Endothelial cell of umbilical vein (primary cell): ENCODE data around the gene PDCD6IP. TPM values are rescaled to one million over a fixed set of nuclear protein-coding genes. Genes with fewer than 3 reads are reported as not detected.
A peak's percentile ranks its signal among the peaks of the same experiment; 100 is the strongest.

Experiments used
- BruUV-seq: library from RNA; stranded (reverse); fragments of 400-500 nt; replicated peaks from 2 replicates; lab custom pipeline; 2021; lab: Mats Ljungman, UMichigan
- CTCF ChIA-PET: fragments of 300-600, 350-600 bp; sonication (Branson Sonifier 250); formaldehyde crosslinking; loops from one replicate; lab custom pipeline; 2021; ENCODE audit warnings: antibody characterized with exemption, inconsistent platforms; lab: Charles Lee
- POLR2A ChIA-PET: fragments of 300-600, 350-600 bp; sonication (Branson Sonifier 250); formaldehyde crosslinking; loops from one replicate; lab custom pipeline; 2021; ENCODE audit warnings: antibody characterized with exemption, inconsistent platforms; lab: Charles Lee
- DNase-seq: peaks from one replicate; pipeline ENCODE4 v3.0.0-alpha.2; 2011; ENCODE audit warnings: low read depth, low spot score
- FAIRE-seq: peaks from 2 replicates; lab custom pipeline; 2011; peaks lifted over from hg19 to GRCh38; lab: Jason Lieb, UNC
- H2AFZ ChIP-seq: 2 replicates; pipeline ENCODE4 v1.6.0; 2012; ENCODE audit warnings: low read depth, low read length, control low read depth, inconsistent platforms
- H3K27ac ChIP-seq: 2 replicates; pipeline ENCODE4 v1.5.1; 2011; ENCODE audit warnings: low read depth, mild to moderate bottlenecking, control low read depth, low read length, moderate library complexity; ENCODE audit not compliant: insufficient read depth
- H3K27me3 ChIP-seq, 2 experiments: 2 replicates each; pipeline versions ENCODE4 v1.6.0 to v1.6.1; 2011; ENCODE audit warnings: low read length in 2 of 2, mixed read lengths in 1 of 2; ENCODE audit not compliant: control insufficient read depth in 2 of 2, insufficient read depth in 2 of 2
- H3K36me3 ChIP-seq, 2 experiments: 2 replicates in 1 of 2; 3 replicates in 1 of 2; pipeline ENCODE4 v1.5.1; 2011; ENCODE audit warnings: low read length in 2 of 2, mild to moderate bottlenecking in 1 of 2, moderate library complexity in 1 of 2; ENCODE audit not compliant: control insufficient read depth in 2 of 2, insufficient read depth in 2 of 2; ENCODE audit errors: extremely low read depth in 1 of 2
- H3K4me1 ChIP-seq: 3 replicates; pipeline ENCODE4 v1.5.1; 2011; ENCODE audit warnings: mild to moderate bottlenecking, low read length; ENCODE audit not compliant: control insufficient read depth, insufficient read depth; ENCODE audit errors: extremely low read depth
- H3K4me2 ChIP-seq: 2 replicates; pipeline ENCODE4 v1.6.1; 2011; ENCODE audit warnings: low read length, control low read depth, mixed read lengths; ENCODE audit not compliant: insufficient read depth
- H3K4me3 ChIP-seq, 3 experiments: fragments of 200-600 bp in 1 of 3; sonication (generic), shearing (Covaris generic) in 1 of 3; replicated peaks in 1 of 3; 2 replicates each; pipeline ENCODE4 v1.5.1; 2011 to 2016; ENCODE audit warnings: control low read depth in 3 of 3, low read length in 3 of 3, mild to moderate bottlenecking in 2 of 3, inconsistent platforms in 1 of 3, low read depth in 1 of 3, moderate library complexity in 1 of 3; ENCODE audit not compliant: insufficient read depth in 1 of 3
- H3K79me2 ChIP-seq: 2 replicates; pipeline ENCODE4 v1.6.0; 2012; ENCODE audit warnings: low read length, inconsistent platforms; ENCODE audit not compliant: control insufficient read depth, insufficient read depth
- H3K9ac ChIP-seq: replicated peaks from 2 replicates; pipeline ENCODE3; 2011; ENCODE audit warnings: low read length, control low read depth; ENCODE audit not compliant: insufficient read depth; ENCODE audit errors: extremely low read depth
- H3K9me1 ChIP-seq: replicated peaks from 3 replicates; pipeline ENCODE4 v1.6.0; 2011; ENCODE audit warnings: mild to moderate bottlenecking, low read length; ENCODE audit not compliant: control insufficient read depth, insufficient read depth; ENCODE audit errors: extremely low read depth
- H3K9me3 ChIP-seq: replicated peaks from 2 replicates; pipeline ENCODE4 v1.5.1; 2012; ENCODE audit warnings: low read length, inconsistent platforms; ENCODE audit not compliant: control insufficient read depth, insufficient read depth
- H4K20me1 ChIP-seq: replicated peaks from 2 replicates; pipeline ENCODE3; 2011; ENCODE audit warnings: mild to moderate bottlenecking, low read length; ENCODE audit not compliant: control insufficient read depth, insufficient read depth; ENCODE audit errors: extremely low read depth
- EZH2 ChIP-seq: IDR thresholded peaks from 2 replicates; pipeline ENCODE4 v1.6.1; 2012; ENCODE audit warnings: borderline replicate concordance, low read depth, mild to moderate bottlenecking, moderate library complexity, low read length, inconsistent platforms; ENCODE audit not compliant: severe bottlenecking
- FOS ChIP-seq: IDR thresholded peaks from 2 replicates; pipeline ENCODE4 v1.6.1; 2011; ENCODE audit warnings: mild to moderate bottlenecking, low read length, moderate library complexity, borderline replicate concordance; ENCODE audit not compliant: insufficient read depth
- GATA2 ChIP-seq: IDR thresholded peaks from 2 replicates; pipeline ENCODE4 v1.7.0; 2011; ENCODE audit warnings: low read depth, mild to moderate bottlenecking, moderate library complexity, mixed read lengths, low read length; ENCODE audit not compliant: insufficient read length, insufficient read depth
- JUN ChIP-seq: IDR thresholded peaks from 2 replicates; pipeline ENCODE4 v1.6.1; 2011; ENCODE audit warnings: borderline replicate concordance, low read depth; ENCODE audit not compliant: insufficient read length, insufficient read depth
- MYC ChIP-seq: IDR thresholded peaks from one replicate; pipeline ENCODE4 v1.6.1; 2011; ENCODE audit warnings: mild to moderate bottlenecking, low read depth, low read length
- POLR2A ChIP-seq: IDR thresholded peaks from 2 replicates; pipeline ENCODE4 v1.6.1; 2012; ENCODE audit warnings: low read depth, mild to moderate bottlenecking, control low read depth, low read length
- POLR2AphosphoS5 ChIP-seq: IDR thresholded peaks from 2 replicates; pipeline ENCODE4 v1.6.1; 2012; ENCODE audit warnings: low read depth, mild to moderate bottlenecking, control low read depth, low read length, moderate library complexity; ENCODE audit not compliant: insufficient read depth
- dilution Hi-C: fragments of 300-500 bp; cut with MboI; formaldehyde crosslinking; loops from one replicate; pipeline ENCODE4 v1.15.0; 2019; ENCODE audit warnings: low sequenced_read_pairs; ENCODE audit not compliant: extremely low pct_ligation_motif_present
- intact Hi-C: fragments of 100-400 bp; cut with micrococcal nuclease; formaldehyde crosslinking; loops from one replicate; pipeline ENCODE4 v1.10.0; 2022
- polyA plus RNA-seq, 4 experiments: library from polyadenylated mRNA; depleted of rRNA in 3 of 4; stranded (reverse) in 3 of 4; unstranded in 1 of 4; fragments of >200 nt; gene quantifications; 2 replicates each; pipeline versions ENCODE4 v1.2.1 to v1.2.3, GENCODE V29; 2011 to 2012; ENCODE audit warnings: missing spikeins in 1 of 4
- total RNA-seq: library from RNA; stranded (reverse); gene quantifications from 2 replicates; pipeline ENCODE4 v1.2.3, GENCODE V29; 2021
- TF ChIP-seq, protein P1 (sequence below), 2 donors: IDR thresholded peaks; 1 replicate in 1 of 2; 2 replicates in 1 of 2; pipeline ENCODE4 v1.5.1; 2011; ENCODE audit warnings: low read length in 2 of 2, mild to moderate bottlenecking in 2 of 2, moderate library complexity in 2 of 2, control low read depth in 1 of 2, inconsistent platforms in 1 of 2, low read depth in 1 of 2; ENCODE audit not compliant: insufficient read depth in 1 of 2; ENCODE audit errors: extremely low read depth in 1 of 2
- TF ChIP-seq, protein P2 (sequence below): IDR thresholded peaks from 2 replicates; pipeline ENCODE4 v1.6.1; 2011; ENCODE audit not compliant: insufficient read depth, insufficient read length

PDCD6IP gene
- total and polyA plus RNA-seq, 2 donors (not counting 3 experiments of a cell fraction or from before 2014, with no cell fraction given), result 106 to 265 TPM

DNA sequence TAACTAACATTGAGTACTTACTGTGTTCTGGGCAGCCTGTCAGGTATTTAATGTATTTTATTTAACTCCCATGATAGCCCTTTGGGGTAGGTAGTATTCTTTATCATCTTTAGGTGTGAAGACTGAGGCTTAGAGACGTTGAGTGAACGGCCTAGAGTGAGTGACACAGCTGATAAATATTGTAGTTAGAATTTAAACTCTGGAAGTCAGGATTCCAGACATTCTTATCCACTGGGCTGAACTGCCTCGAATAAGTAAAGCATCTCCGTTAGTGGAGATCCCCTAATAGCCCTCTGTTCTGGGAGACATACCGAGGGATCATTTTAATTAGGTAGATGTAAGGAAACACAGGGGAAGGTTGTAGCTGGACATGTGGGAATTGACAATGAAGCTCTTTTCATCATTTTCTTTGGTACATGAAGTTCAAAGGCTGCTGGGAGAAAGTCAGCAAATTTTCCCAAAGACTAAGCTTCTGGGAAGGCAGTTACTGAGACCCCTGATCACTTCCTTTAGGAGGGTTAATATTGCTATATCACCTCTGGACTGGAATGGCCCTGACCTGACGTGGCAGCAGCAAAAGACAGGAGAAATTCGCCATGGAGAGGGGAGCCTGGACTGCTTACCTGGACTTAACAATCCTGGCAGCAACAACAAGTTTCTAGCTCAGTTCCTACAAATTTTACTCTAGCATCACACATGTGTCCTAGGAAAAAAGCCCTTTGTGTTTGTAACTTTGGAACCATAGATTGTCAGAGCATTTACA lies 11.7 kb upstream of the PDCD6IP start:
- no peak overlapping the region for H3K9ac ChIP-seq
- H3K79me2 ChIP-seq, result no peaks in the 10 kb centered on the region
- BruUV-seq, result no TSS peak

More for the DNA sequence above, 11.7 kb upstream of the PDCD6IP start:
- Histone ChIP-seq H3K4me1 (peaks cover 4% of the 10 kb centered on the region), H3K9me1 (no peaks in the 10 kb centered on the region), H2AFZ (peak overlapping the region; percentile 92), H3K9me3 (no peaks in the 10 kb centered on the region), H3K27me3 (no peaks in the 10 kb centered on the region), H3K4me3 (peak overlapping the region in 2 of 3 experiments; percentile 8 to 17), H3K27ac (no peak overlapping the region), H3K36me3 (no peaks in the 10 kb centered on the region), H4K20me1 (no peaks in the 10 kb centered on the region), H3K4me2 (peak overlapping the region; percentile 77)
- intact Hi-C loops, result loop anchor here (1.0 to 5.0 kb wide), 7 partner anchors 150 to 839 kb away; partner anchors contain the start of gene UBP1
- CTCF ChIA-PET, result interaction anchor here (0.6 to 5.2 kb wide), 71 partner anchors 9 to 1144 kb away, joined by 3 to 112 read pairs (median 5); partner anchors contain the start of gene PDCD6IP
- DNase-seq (no peak), FAIRE-seq (no peak)
- POLR2A ChIA-PET, result interaction anchor here (0.7 kb wide), 1 partner anchor 152 kb away, joined by 4 read pairs; no protein-coding TSS in a partner anchor
- dilution Hi-C loops, result no loop called here
- TF ChIP-seq EZH2 (no peak), FOS (no peak), POLR2A (no peak), JUN (no peak), GATA2 (no peak), MYC (no peak), POLR2AphosphoS5 (no peak)
- TF ChIP-seq, protein P1, sequence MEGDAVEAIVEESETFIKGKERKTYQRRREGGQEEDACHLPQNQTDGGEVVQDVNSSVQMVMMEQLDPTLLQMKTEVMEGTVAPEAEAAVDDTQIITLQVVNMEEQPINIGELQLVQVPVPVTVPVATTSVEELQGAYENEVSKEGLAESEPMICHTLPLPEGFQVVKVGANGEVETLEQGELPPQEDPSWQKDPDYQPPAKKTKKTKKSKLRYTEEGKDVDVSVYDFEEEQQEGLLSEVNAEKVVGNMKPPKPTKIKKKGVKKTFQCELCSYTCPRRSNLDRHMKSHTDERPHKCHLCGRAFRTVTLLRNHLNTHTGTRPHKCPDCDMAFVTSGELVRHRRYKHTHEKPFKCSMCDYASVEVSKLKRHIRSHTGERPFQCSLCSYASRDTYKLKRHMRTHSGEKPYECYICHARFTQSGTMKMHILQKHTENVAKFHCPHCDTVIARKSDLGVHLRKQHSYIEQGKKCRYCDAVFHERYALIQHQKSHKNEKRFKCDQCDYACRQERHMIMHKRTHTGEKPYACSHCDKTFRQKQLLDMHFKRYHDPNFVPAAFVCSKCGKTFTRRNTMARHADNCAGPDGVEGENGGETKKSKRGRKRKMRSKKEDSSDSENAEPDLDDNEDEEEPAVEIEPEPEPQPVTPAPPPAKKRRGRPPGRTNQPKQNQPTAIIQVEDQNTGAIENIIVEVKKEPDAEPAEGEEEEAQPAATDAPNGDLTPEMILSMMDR (IDR thresholded peaks at IDR 0.05; ENCODE audit: extremely low read depth in 1 of 2, insufficient read depth in 1 of 2, low read depth in 1 of 2, low read length in 2 of 2), result no peak
- TF ChIP-seq, protein P2, sequence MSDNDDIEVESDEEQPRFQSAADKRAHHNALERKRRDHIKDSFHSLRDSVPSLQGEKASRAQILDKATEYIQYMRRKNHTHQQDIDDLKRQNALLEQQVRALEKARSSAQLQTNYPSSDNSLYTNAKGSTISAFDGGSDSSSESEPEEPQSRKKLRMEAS, result no peak
